H1 (cell line): Measurements from ENCODE around the gene AP5Z1.

Experiments
- CHD2 ChIP-seq: IDR thresholded peaks from 2 replicates; pipeline ENCODE4 v1.6.1; 2012; ENCODE audit warnings: low read length, improper control_type of control experiment
- CREB1 ChIP-seq: IDR thresholded peaks from 2 replicates; pipeline ENCODE4 v1.6.1; 2012; ENCODE audit warnings: inconsistent platforms
- CTCF ChIP-seq, 3 experiments: IDR thresholded peaks; 1 replicate in 2 of 3; 2 replicates in 1 of 3; pipeline versions ENCODE4 v1.5.1 to v1.6.1; 2011; ENCODE audit warnings: low read length in 3 of 3, mild to moderate bottlenecking in 3 of 3, inconsistent platforms in 2 of 3, low read depth in 1 of 3, moderate library complexity in 1 of 3; ENCODE audit not compliant: insufficient read depth in 1 of 3; ENCODE audit errors: control extremely low read depth in 1 of 3
- EP300 ChIP-seq, 2 experiments: IDR thresholded peaks; 1 replicate in 1 of 2; 2 replicates in 1 of 2; pipeline ENCODE4 v1.6.1; 2011 to 2012; ENCODE audit warnings: low read depth in 2 of 2, low read length in 2 of 2, mild to moderate bottlenecking in 2 of 2, borderline replicate concordance in 1 of 2, inconsistent platforms in 1 of 2, moderate library complexity in 1 of 2
- GABPA ChIP-seq: IDR thresholded peaks from 2 replicates; pipeline ENCODE4 v1.6.1; 2011; ENCODE audit warnings: mild to moderate bottlenecking, low read length, moderate library complexity, borderline replicate concordance; ENCODE audit not compliant: insufficient read depth
- KDM1A ChIP-seq: fragments of 200-600, 300-600 bp; sonication (generic); IDR thresholded peaks from 2 replicates; pipeline ENCODE4 v1.7.1; 2016; ENCODE audit warnings: mild to moderate bottlenecking, low read length, borderline replicate concordance
- MAX ChIP-seq: IDR thresholded peaks from 2 replicates; pipeline ENCODE4 v1.6.1; 2012; ENCODE audit warnings: inconsistent platforms
- NANOG ChIP-seq: IDR thresholded peaks from 2 replicates; pipeline ENCODE4 v1.6.1; 2011; ENCODE audit warnings: low read length, low read depth, mild to moderate bottlenecking, inconsistent platforms; ENCODE audit not compliant: insufficient read depth, poor library complexity, severe bottlenecking
- PHF8 ChIP-seq: fragments of 200-600 bp; sonication (generic); conservative IDR thresholded peaks from 2 replicates; pipeline ENCODE4 v1.7.1; 2012; ENCODE audit warnings: low read depth, mild to moderate bottlenecking, inconsistent platforms, low read length, moderate library complexity
- POLR2A ChIP-seq, 2 experiments: IDR thresholded peaks; 1 replicate in 1 of 2; 2 replicates in 1 of 2; pipeline ENCODE4 v1.6.1; 2011; ENCODE audit warnings: low read depth in 2 of 2, low read length in 2 of 2, mild to moderate bottlenecking in 2 of 2; ENCODE audit errors: control extremely low read depth in 1 of 2
- POU5F1 ChIP-seq: IDR thresholded peaks from 2 replicates; pipeline ENCODE4 v1.6.1; 2011; ENCODE audit warnings: low read depth, mild to moderate bottlenecking, low read length, moderate library complexity
- SIN3A ChIP-seq, 2 experiments: IDR thresholded peaks in 1 of 2; conservative IDR thresholded peaks in 1 of 2; 2 replicates each; pipeline ENCODE4 v1.6.1; 2011 to 2012; ENCODE audit warnings: low read length in 2 of 2, improper control_type of control experiment in 1 of 2, low read depth in 1 of 2, mild to moderate bottlenecking in 1 of 2
- ZNF274 ChIP-seq: IDR thresholded peaks from 2 replicates; pipeline ENCODE4 v1.7.0; 2012; ENCODE audit warnings: low read length, borderline replicate concordance; ENCODE audit errors: extremely low read depth

- TF ChIP-seq EP300 (IDR thresholded peaks at IDR 0.05; ENCODE audit: borderline replicate concordance in 1 of 2, low read depth in 2 of 2, low read length in 2 of 2), result no peak
- TF ChIP-seq NANOG, result no peak
- no peak for TF ChIP-seq CTCF (IDR thresholded peaks at IDR 0.05; ENCODE audit: control extremely low read depth in 1 of 3, insufficient read depth in 1 of 3, low read depth in 1 of 3, low read length in 3 of 3)
- TF ChIP-seq CHD2, result no peak
- TF ChIP-seq ZNF274, result no peak
- no peak for TF ChIP-seq POU5F1
- TF ChIP-seq GABPA, result no peak
- no peak for TF ChIP-seq PHF8
- no peak for TF ChIP-seq SIN3A (conservative IDR thresholded peaks at IDR 0.05 in 1 of 2, IDR thresholded peaks at IDR 0.05 in 1 of 2; ENCODE audit: low read depth in 1 of 2, low read length in 2 of 2)
- no peak for TF ChIP-seq MAX
- TF ChIP-seq KDM1A, result no peak
- no peak for TF ChIP-seq POLR2A (IDR thresholded peaks at IDR 0.05; ENCODE audit: control extremely low read depth in 1 of 2, low read depth in 2 of 2, low read length in 2 of 2)
- no peak for TF ChIP-seq CREB1
These were observed 11.6 kb upstream of the AP5Z1 start for GRCh38 chr7:4763794-4764185.
